ENCODE measurements around the gene BRF1.

The BRF1 gene

GRCh38 chr14:105274637-105275036 lies 26.2 kb downstream of the BRF1 start:
- H3K4me1 ChIP-seq (ENCODE audit: control insufficient read depth, insufficient read depth, low read length) = no peaks in the 10 kb centered on the region
- no peak overlapping the region for H3K4me3 ChIP-seq (ENCODE audit: low read length in 2 of 2)
- H3K27ac ChIP-seq (ENCODE audit: low read length) = no peak overlapping the region
- no peaks in the 10 kb centered on the region for H3K27me3 ChIP-seq (ENCODE audit: control insufficient read depth in 1 of 2, insufficient read depth in 2 of 2, low read length in 2 of 2)
- H3K9me3 ChIP-seq (ENCODE audit: control insufficient read depth in 2 of 2, low read length in 2 of 2) = no peaks in the 10 kb centered on the region
- H3K36me3 ChIP-seq (ENCODE audit: control insufficient read depth in 2 of 2, insufficient read depth in 2 of 2, low read length in 2 of 2) = peaks cover 0 to 7% of the 10 kb centered on the region in 2 donors
- H3K9ac ChIP-seq (ENCODE audit: low read length in 2 of 2) = no peak overlapping the region

DNA sequence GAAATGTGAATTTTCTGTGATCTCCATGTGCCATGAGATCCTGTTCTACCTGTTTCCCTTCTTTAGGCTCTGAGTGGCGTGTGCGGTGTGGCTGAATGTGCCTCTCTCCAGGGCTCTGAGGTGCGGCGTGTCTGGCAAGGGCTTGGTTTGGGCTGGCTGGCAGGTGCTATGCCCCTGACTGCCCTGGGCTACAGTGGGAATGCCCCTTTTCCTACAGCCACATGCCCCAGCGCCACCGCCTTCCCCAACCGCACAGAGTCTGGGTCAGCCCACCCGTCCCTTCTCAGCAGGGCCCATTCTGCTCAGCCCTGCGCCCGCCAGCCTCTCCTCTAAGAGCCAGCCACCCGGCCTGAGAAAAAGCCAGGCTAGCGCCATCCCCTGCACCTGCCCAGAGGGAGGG lies 27.7 kb downstream of the BRF1 start:
- H3K9me3 ChIP-seq (ENCODE audit: control insufficient read depth in 2 of 2, low read length in 2 of 2) = no peaks in the 10 kb centered on the region
- no peak overlapping the region for H3K27ac ChIP-seq (ENCODE audit: low read length)
- H3K36me3 ChIP-seq (ENCODE audit: control insufficient read depth in 2 of 2, insufficient read depth in 2 of 2, low read length in 2 of 2) = peaks cover under 1 to 10% of the 10 kb centered on the region in 2 donors
- H3K4me1 ChIP-seq (ENCODE audit: control insufficient read depth, insufficient read depth, low read length) = no peaks in the 10 kb centered on the region
- H3K27me3 ChIP-seq (ENCODE audit: control insufficient read depth in 1 of 2, insufficient read depth in 2 of 2, low read length in 2 of 2) = no peaks in the 10 kb centered on the region
- H3K9ac ChIP-seq (ENCODE audit: low read length in 2 of 2) = no peak overlapping the region
- H3K4me3 ChIP-seq (ENCODE audit: low read length in 2 of 2) = no peak overlapping the region

DNA sequence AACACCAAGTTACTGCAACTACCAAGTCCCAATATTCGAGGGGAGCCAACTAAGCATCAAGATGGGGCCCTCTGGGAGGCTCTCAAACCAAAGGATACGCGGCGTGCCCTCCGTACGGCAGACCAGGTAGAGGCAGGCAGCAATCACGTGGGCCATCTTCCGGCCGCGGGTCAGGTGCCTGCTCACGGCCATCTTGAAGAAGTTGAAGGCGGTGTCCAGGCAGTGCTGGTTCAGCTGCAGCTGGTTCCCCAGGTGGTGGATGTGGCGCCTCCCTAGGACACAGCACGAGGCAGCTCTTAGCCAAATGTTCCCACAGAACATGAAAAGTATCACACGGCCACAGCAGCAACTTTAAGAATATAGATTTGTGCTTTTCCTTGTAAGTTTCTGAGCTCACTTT lies 28.2 kb downstream of the BRF1 start:
- Histone ChIP-seq H3K9me3 (ENCODE audit: control insufficient read depth in 2 of 2, low read length in 2 of 2) (no peaks in the 10 kb centered on the region), H3K9ac (ENCODE audit: low read length in 2 of 2) (no peak overlapping the region), H3K36me3 (ENCODE audit: control insufficient read depth in 2 of 2, insufficient read depth in 2 of 2, low read length in 2 of 2) (peaks cover 5 to 10% of the 10 kb centered on the region in 2 donors), H3K4me1 (ENCODE audit: control insufficient read depth, insufficient read depth, low read length) (no peaks in the 10 kb centered on the region), H3K27ac (ENCODE audit: low read length) (no peak overlapping the region), H3K4me3 (ENCODE audit: low read length in 2 of 2) (no peak overlapping the region), H3K27me3 (ENCODE audit: control insufficient read depth in 1 of 2, insufficient read depth in 2 of 2, low read length in 2 of 2) (no peaks in the 10 kb centered on the region)

DNA sequence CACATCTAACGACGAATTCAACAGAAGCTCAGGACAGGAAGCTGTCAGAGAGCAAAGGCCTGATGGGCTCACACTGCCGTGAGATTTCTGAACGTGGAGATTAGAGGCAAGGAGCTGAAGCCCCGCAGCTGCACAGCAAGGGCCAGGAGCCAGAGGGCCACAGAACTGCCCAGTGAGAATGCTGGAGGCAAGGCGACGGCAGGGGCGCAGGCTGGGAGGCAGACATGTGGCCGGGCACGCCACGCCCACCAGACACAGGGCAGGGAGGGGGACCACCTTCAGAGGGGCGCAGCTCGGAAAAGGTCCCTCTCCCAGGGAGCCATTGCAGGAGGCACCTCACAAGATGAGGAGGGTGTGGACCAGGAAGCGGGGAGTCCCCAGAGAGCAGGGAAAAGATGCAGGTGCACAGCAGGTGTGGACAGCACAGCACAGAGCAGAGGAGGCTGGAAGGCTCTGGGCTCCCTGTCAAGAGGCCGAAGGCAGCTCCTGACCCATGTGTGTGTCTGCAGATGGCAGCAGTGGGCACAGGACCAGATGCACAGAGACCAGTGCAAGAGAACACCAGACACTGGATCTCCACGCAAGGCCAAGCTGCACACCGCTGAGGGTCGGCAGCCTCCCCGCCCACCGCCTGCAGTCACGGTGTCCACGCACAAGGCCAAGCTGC lies 29.4 kb downstream of the BRF1 start:
- H3K9me3 ChIP-seq (ENCODE audit: control insufficient read depth in 2 of 2, low read length in 2 of 2) = no peaks in the 10 kb centered on the region
- H3K9ac ChIP-seq (ENCODE audit: low read length in 2 of 2) = no peak overlapping the region
- H3K27me3 ChIP-seq (ENCODE audit: control insufficient read depth in 1 of 2, insufficient read depth in 2 of 2, low read length in 2 of 2) = no peaks in the 10 kb centered on the region
- H3K36me3 ChIP-seq (ENCODE audit: control insufficient read depth in 2 of 2, insufficient read depth in 2 of 2, low read length in 2 of 2) = peaks cover 5 to 10% of the 10 kb centered on the region in 2 donors
- no peak overlapping the region for H3K27ac ChIP-seq (ENCODE audit: low read length)
- no peaks in the 10 kb centered on the region for H3K4me1 ChIP-seq (ENCODE audit: control insufficient read depth, insufficient read depth, low read length)
- H3K4me3 ChIP-seq (ENCODE audit: low read length in 2 of 2) = no peak overlapping the region

DNA sequence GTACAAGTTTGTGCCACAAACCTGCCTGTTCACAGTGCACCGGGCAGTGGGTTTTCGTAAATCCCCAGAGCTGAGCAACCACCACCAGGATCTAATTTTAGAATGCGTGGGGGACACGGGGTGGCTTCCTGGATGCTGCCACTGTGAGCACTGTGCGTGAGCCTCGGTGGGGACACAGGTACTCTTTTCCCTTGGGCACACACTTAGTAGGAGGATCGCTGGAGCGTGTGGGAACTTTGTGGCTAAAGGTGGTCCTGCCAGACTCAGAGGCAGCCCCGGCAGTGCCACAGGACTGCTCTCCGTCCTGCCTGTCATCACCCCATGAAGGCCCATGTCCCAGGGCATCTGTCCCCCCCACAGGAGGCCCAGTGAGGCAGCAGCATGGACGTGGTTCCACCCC lies 31.4 kb downstream of the BRF1 start:
- Histone ChIP-seq H3K27ac (ENCODE audit: low read length) (no peak overlapping the region), H3K9me3 (ENCODE audit: control insufficient read depth in 2 of 2, low read length in 2 of 2) (no peaks in the 10 kb centered on the region), H3K4me3 (ENCODE audit: low read length in 2 of 2) (no peak overlapping the region), H3K4me1 (ENCODE audit: control insufficient read depth, insufficient read depth, low read length) (no peaks in the 10 kb centered on the region), H3K36me3 (ENCODE audit: control insufficient read depth in 2 of 2, insufficient read depth in 2 of 2, low read length in 2 of 2) (peaks cover 5 to 10% of the 10 kb centered on the region in 2 donors), H3K9ac (ENCODE audit: low read length in 2 of 2) (no peak overlapping the region), H3K27me3 (ENCODE audit: control insufficient read depth in 1 of 2, insufficient read depth in 2 of 2, low read length in 2 of 2) (no peaks in the 10 kb centered on the region)

DNA sequence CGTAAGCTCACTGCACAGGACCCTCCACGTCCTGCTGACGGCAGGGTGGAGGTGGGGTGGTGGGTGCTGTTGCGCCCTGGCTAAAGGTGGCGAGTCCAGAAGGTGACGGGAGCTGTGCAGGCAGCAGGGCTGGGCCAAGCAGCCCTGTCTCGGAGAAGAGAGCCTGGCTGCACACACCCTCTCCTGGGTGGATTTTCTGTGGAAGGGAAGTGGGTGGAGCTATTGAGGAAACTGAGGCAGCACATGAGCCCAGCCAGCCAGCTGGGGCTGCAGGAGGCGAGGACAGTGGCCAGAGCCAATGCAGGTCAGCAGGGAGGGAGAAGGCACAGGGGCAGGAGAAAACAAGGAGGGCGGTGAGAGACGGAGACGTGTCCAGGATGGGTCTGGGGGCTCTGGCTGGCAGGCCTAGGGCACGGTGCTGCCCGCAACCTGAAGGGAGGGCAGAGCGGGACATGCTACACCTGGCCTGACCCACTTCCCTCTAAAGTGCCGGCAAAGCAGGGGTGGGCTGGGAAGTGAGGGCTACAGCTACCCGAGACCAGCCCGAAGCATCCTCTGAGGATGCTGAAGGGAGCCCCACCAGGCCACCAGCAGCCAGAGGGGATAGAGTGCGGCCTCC lies 32.0 kb downstream of the BRF1 start:
- Histone ChIP-seq H3K4me3 (ENCODE audit: low read length in 2 of 2) (no peak overlapping the region), H3K27ac (ENCODE audit: low read length) (no peak overlapping the region), H3K9me3 (ENCODE audit: control insufficient read depth in 2 of 2, low read length in 2 of 2) (no peaks in the 10 kb centered on the region), H3K36me3 (ENCODE audit: control insufficient read depth in 2 of 2, insufficient read depth in 2 of 2, low read length in 2 of 2) (peaks cover 5 to 13% of the 10 kb centered on the region in 2 donors), H3K9ac (ENCODE audit: low read length in 2 of 2) (no peak overlapping the region), H3K4me1 (ENCODE audit: control insufficient read depth, insufficient read depth, low read length) (no peaks in the 10 kb centered on the region), H3K27me3 (ENCODE audit: control insufficient read depth in 1 of 2, insufficient read depth in 2 of 2, low read length in 2 of 2) (no peaks in the 10 kb centered on the region)

DNA sequence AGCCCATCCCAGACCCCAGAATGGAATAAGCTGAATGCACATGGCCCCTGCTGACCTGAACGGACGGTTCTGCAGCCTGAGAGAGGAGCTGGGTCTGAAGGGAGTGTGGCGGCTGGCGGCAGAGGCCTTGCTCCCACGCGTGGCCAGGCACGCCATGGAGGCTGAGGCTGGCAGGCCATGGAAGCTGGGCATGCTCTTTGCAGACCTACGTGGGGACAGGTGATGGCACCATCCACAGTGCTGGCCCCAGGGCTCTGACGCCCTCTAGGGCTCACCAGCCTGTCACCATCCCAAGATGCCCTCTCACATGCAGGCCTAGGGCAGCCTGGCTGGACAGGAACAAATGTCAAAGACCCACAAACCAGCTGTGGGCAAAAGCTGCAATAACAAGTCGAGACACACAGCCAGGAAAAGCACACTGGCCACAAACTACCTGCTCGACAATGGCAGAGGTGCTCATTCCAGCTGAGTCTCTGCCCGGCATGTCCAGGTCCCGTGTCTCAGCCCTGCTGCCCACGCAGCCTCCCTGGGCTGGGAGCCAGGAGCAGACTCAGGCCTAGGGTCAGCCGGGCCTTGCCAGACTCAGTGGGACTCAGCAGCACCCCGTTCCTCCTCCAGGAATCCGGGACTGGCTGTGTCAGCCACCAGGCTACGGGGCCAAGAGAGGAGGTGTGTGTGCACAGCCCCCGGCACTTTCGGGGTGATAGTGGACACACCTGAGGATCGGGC lies 32.8 kb downstream of the BRF1 start:
- H3K9me3 ChIP-seq (ENCODE audit: control insufficient read depth in 2 of 2, low read length in 2 of 2) = no peaks in the 10 kb centered on the region
- H3K4me1 ChIP-seq (ENCODE audit: control insufficient read depth, insufficient read depth, low read length) = no peaks in the 10 kb centered on the region
- peaks cover 5 to 13% of the 10 kb centered on the region in 2 donors for H3K36me3 ChIP-seq (ENCODE audit: control insufficient read depth in 2 of 2, insufficient read depth in 2 of 2, low read length in 2 of 2)
- H3K27me3 ChIP-seq (ENCODE audit: control insufficient read depth in 1 of 2, insufficient read depth in 2 of 2, low read length in 2 of 2) = no peaks in the 10 kb centered on the region
- H3K9ac ChIP-seq (ENCODE audit: low read length in 2 of 2) = no peak overlapping the region
- no peak overlapping the region for H3K27ac ChIP-seq (ENCODE audit: low read length)
- H3K4me3 ChIP-seq (ENCODE audit: low read length in 2 of 2) = no peak overlapping the region

- Histone ChIP-seq H3K27me3 (ENCODE audit: control insufficient read depth in 1 of 2, insufficient read depth in 2 of 2, low read length in 2 of 2) (no peaks in the 10 kb centered on the region), H3K9ac (ENCODE audit: low read length in 2 of 2) (no peak overlapping the region), H3K9me3 (ENCODE audit: control insufficient read depth in 2 of 2, low read length in 2 of 2) (no peaks in the 10 kb centered on the region), H3K27ac (ENCODE audit: low read length) (no peak overlapping the region), H3K36me3 (ENCODE audit: control insufficient read depth in 2 of 2, insufficient read depth in 2 of 2, low read length in 2 of 2) (peaks cover 4 to 8% of the 10 kb centered on the region in 2 donors), H3K4me1 (ENCODE audit: control insufficient read depth, insufficient read depth, low read length) (no peaks in the 10 kb centered on the region), H3K4me3 (ENCODE audit: low read length in 2 of 2) (no peak overlapping the region)
Measured at GRCh38 chr14:105261781-105262180, 39.0 kb downstream of the BRF1 start.

DNA sequence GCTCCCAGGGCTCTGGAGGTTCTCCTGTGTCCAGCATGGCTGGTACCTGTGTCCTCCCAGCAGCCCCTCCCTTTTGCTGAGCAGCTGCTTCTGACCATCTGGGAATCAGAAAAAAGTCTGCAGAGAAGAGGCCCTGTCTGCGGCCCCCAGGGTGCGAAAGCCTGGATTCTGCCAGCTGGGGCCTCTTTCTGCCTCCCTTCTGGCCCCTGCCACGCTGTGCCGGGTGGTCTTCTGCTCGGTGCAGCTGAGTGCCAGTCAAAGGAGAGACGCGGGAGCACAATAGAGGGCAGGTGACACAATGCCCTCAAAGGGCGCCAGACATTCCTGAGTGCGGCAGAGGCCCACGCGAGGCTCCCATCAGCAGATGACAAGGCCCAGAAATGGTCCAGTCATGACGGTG lies 39.8 kb downstream of the BRF1 start:
- no peaks in the 10 kb centered on the region for H3K9me3 ChIP-seq (ENCODE audit: control insufficient read depth in 2 of 2, low read length in 2 of 2)
- no peak overlapping the region for H3K9ac ChIP-seq (ENCODE audit: low read length in 2 of 2)
- peaks cover 7 to 10% of the 10 kb centered on the region in 2 donors for H3K36me3 ChIP-seq (ENCODE audit: control insufficient read depth in 2 of 2, insufficient read depth in 2 of 2, low read length in 2 of 2)

GRCh38 chr14:105258846-105259245 lies 42.0 kb downstream of the BRF1 start:
- peaks cover 7 to 8% of the 10 kb centered on the region in 2 donors for H3K36me3 ChIP-seq (ENCODE audit: control insufficient read depth in 2 of 2, insufficient read depth in 2 of 2, low read length in 2 of 2)
- no peaks in the 10 kb centered on the region for H3K27me3 ChIP-seq (ENCODE audit: control insufficient read depth in 1 of 2, insufficient read depth in 2 of 2, low read length in 2 of 2)
- H3K27ac ChIP-seq (ENCODE audit: low read length) = no peak overlapping the region
- H3K9me3 ChIP-seq (ENCODE audit: control insufficient read depth in 2 of 2, low read length in 2 of 2) = no peaks in the 10 kb centered on the region
- no peaks in the 10 kb centered on the region for H3K4me1 ChIP-seq (ENCODE audit: control insufficient read depth, insufficient read depth, low read length)
- no peak overlapping the region for H3K9ac ChIP-seq (ENCODE audit: low read length in 2 of 2)
- no peak overlapping the region for H3K4me3 ChIP-seq (ENCODE audit: low read length in 2 of 2)

More for the DNA sequence above, 39.8 kb downstream of the BRF1 start:
- H3K4me1 ChIP-seq (ENCODE audit: control insufficient read depth, insufficient read depth, low read length) = no peaks in the 10 kb centered on the region
- no peak overlapping the region for H3K4me3 ChIP-seq (ENCODE audit: low read length in 2 of 2)
- no peak overlapping the region for H3K27ac ChIP-seq (ENCODE audit: low read length)
- H3K27me3 ChIP-seq (ENCODE audit: control insufficient read depth in 1 of 2, insufficient read depth in 2 of 2, low read length in 2 of 2) = no peaks in the 10 kb centered on the region

- Histone ChIP-seq H3K4me3 (ENCODE audit: low read length in 2 of 2) (no peak overlapping the region), H3K9ac (ENCODE audit: low read length in 2 of 2) (no peak overlapping the region), H3K4me1 (ENCODE audit: control insufficient read depth, insufficient read depth, low read length) (no peaks in the 10 kb centered on the region), H3K27ac (ENCODE audit: low read length) (no peak overlapping the region), H3K36me3 (ENCODE audit: control insufficient read depth in 2 of 2, insufficient read depth in 2 of 2, low read length in 2 of 2) (peaks cover 6 to 12% of the 10 kb centered on the region in 2 donors), H3K27me3 (ENCODE audit: control insufficient read depth in 1 of 2, insufficient read depth in 2 of 2, low read length in 2 of 2) (no peaks in the 10 kb centered on the region), H3K9me3 (ENCODE audit: control insufficient read depth in 2 of 2, low read length in 2 of 2) (no peaks in the 10 kb centered on the region)
Measured at GRCh38 chr14:105257464-105257863, 43.3 kb downstream of the BRF1 start.

Data from stomach smooth muscle (tissue), 2 donors.